GM12878 (cell line): Measurements from ENCODE around the gene CTNS. TPM values are rescaled to one million over a fixed set of nuclear protein-coding genes. Genes with fewer than 3 reads are reported as not detected.
A peak's percentile ranks its signal among the peaks of the same experiment; 100 is the strongest.

Experiments
- ATAC-seq: fragments of 200-7000 bp; cut with Tn5 transposase; 3 replicates; pipeline ENCODE4 v1.9.1; 2020; ENCODE audit warnings: mild to moderate bottlenecking, moderate library complexity
- BruUV-seq: library from RNA; stranded (reverse); fragments of 400-500 nt; replicated peaks from 2 replicates; lab custom pipeline; 2021; lab: Mats Ljungman, UMichigan
- CTCF ChIA-PET: fragments of 300-600 bp; sonication (Branson Sonifier 250); formaldehyde crosslinking; extraction: SDS; loops from one replicate; lab custom pipeline; 2021; ENCODE audit warnings: inconsistent platforms; lab: Yijun Ruan, JAX
- POLR2A ChIA-PET: fragments of 350-600 bp; formaldehyde crosslinking; extraction: SDS; loops from one replicate; lab custom pipeline; 2021; ENCODE audit warnings: inconsistent platforms; lab: Charles Lee
- RAD21 ChIA-PET: fragments of 300-600 bp; sonication (Branson Sonifier 250); formaldehyde crosslinking; loops from one replicate; lab custom pipeline; 2023; ENCODE audit warnings: antibody characterized with exemption; ENCODE audit not compliant: unreplicated experiment; lab: Charles Lee
- SMC1A ChIA-PET: fragments of 300-600 bp; sonication (Branson Sonifier 250); formaldehyde crosslinking; loops from one replicate; lab custom pipeline; 2023; ENCODE audit not compliant: unreplicated experiment, uncharacterized antibody; lab: Charles Lee
- DNase-seq: peaks from one replicate; pipeline ENCODE4 v3.0.0-alpha.2; 2011; ENCODE audit warnings: low read depth, low spot score
- FAIRE-seq: peaks from 3 replicates; lab custom pipeline; 2011; peaks lifted over from hg19 to GRCh38; lab: Jason Lieb, UNC
- H2AFZ ChIP-seq: 2 replicates; pipeline ENCODE4 v1.6.0; 2011; ENCODE audit warnings: low read depth, low read length, control low read depth; ENCODE audit not compliant: control insufficient read depth
- H3K27ac ChIP-seq: 2 replicates; pipeline ENCODE4 v1.5.1; 2011; ENCODE audit warnings: control low read depth; ENCODE audit not compliant: control insufficient read depth, insufficient read depth
- H3K27me3 ChIP-seq, 2 experiments: replicated peaks in 1 of 2; 2 replicates each; pipeline versions ENCODE4 v1.6.0 to v1.6.1; 2011; ENCODE audit warnings: low read length in 1 of 2; ENCODE audit not compliant: control insufficient read depth in 2 of 2, insufficient read depth in 2 of 2
- H3K36me3 ChIP-seq, 2 experiments: 2 replicates each; pipeline ENCODE4 v1.5.1; 2011; ENCODE audit warnings: low read length in 1 of 2; ENCODE audit not compliant: control insufficient read depth in 2 of 2, insufficient read depth in 2 of 2
- H3K4me1 ChIP-seq: 2 replicates; pipeline ENCODE4 v1.6.1; 2011; ENCODE audit warnings: mild to moderate bottlenecking, low read length, moderate library complexity, mixed read lengths; ENCODE audit not compliant: control insufficient read depth, insufficient read depth
- H3K4me2 ChIP-seq: 2 replicates; pipeline ENCODE4 v1.6.0; 2011; ENCODE audit warnings: control low read depth; ENCODE audit not compliant: control insufficient read depth, insufficient read depth
- H3K4me3 ChIP-seq: fragments of 200-600 bp; sonication (generic); 2 replicates; pipeline ENCODE4 v1.5.1; 2016
- H3K79me2 ChIP-seq: 2 replicates; pipeline ENCODE4 v1.6.0; 2011; ENCODE audit warnings: low read length; ENCODE audit not compliant: control insufficient read depth, insufficient read depth
- H3K9ac ChIP-seq: 2 replicates; pipeline ENCODE4 v1.8.0; 2011; ENCODE audit warnings: low read length, control low read depth, mixed read lengths; ENCODE audit not compliant: control insufficient read depth, insufficient read depth
- H3K9me3 ChIP-seq: replicated peaks from 3 replicates; pipeline ENCODE4 v1.5.1; 2011; ENCODE audit warnings: mild to moderate bottlenecking, low read length; ENCODE audit not compliant: control insufficient read depth, insufficient read depth
- H4K20me1 ChIP-seq: 2 replicates; pipeline ENCODE4 v1.6.0; 2011; ENCODE audit not compliant: control insufficient read depth, insufficient read depth
- ESRRA ChIP-seq: IDR thresholded peaks from 2 replicates; pipeline ENCODE4 v1.6.1; 2012; ENCODE audit warnings: mild to moderate bottlenecking, low read length, improper control_type of control experiment
- FOXM1 ChIP-seq: IDR thresholded peaks from 2 replicates; pipeline ENCODE4 v1.6.1; 2012; ENCODE audit warnings: low read depth, mild to moderate bottlenecking, inconsistent platforms, low read length, moderate library complexity
- GATAD2B ChIP-seq: fragments of 450-650 bp; conservative IDR thresholded peaks from 2 replicates; pipeline ENCODE4 v1.6.1; 2017; ENCODE audit warnings: low read depth, mild to moderate bottlenecking, moderate library complexity
- LARP7 ChIP-seq: fragments of 450-650 bp; IDR thresholded peaks from 2 replicates; pipeline ENCODE4 v1.6.1; 2017; ENCODE audit warnings: mild to moderate bottlenecking
- SMC3 ChIP-seq: IDR thresholded peaks from 2 replicates; pipeline ENCODE4 v1.6.1; 2011; ENCODE audit warnings: low read length, improper control_type of control experiment, borderline replicate concordance
- STAT1 ChIP-seq: fragments of 450-650 bp; conservative IDR thresholded peaks from 2 replicates; pipeline ENCODE4 v1.6.1; 2014; ENCODE audit warnings: antibody characterized with exemption, mild to moderate bottlenecking
- WRNIP1 ChIP-seq: IDR thresholded peaks from 2 replicates; pipeline ENCODE4 v1.6.1; 2011; ENCODE audit warnings: low read depth, low read length, improper control_type of control experiment, borderline replicate concordance
- ZNF207 ChIP-seq: fragments of 450-650 bp; IDR thresholded peaks from 2 replicates; pipeline ENCODE4 v1.6.1; 2014; ENCODE audit warnings: antibody characterized with exemption, mild to moderate bottlenecking, borderline replicate concordance
- WGBS: methylation state at CpG from one replicate; pipeline ENCODE4 v1.1.6; 2016; ENCODE audit warnings: low lambda C conversion rate; ENCODE audit not compliant: insufficient replicate concordance, insufficient coverage; ENCODE audit errors: missing lambda C conversion rate; 5-methylcytosine and 5-hydroxymethylcytosine counted together
- in situ Hi-C: fragments of 300-500 bp; cut with MboI; formaldehyde crosslinking; loops from 9 replicates; pipeline ENCODE4 v1.14.3; 2018; ENCODE audit warnings: mixed read lengths
- intact Hi-C: fragments of 100-400 bp; cut with micrococcal nuclease; formaldehyde crosslinking; loops from one replicate; pipeline ENCODE4 v1.14.2; 2022; ENCODE audit not compliant: unreplicated experiment
- polyA plus RNA-seq, 11 experiments: library from polyadenylated mRNA; depleted of rRNA in 4 of 11; unstranded in 6 of 11; stranded (reverse) in 5 of 11; fragments of >200 nt; fragmentation: Nextera tagmentation in 4 of 11; fragmentation: Illumina TruSeq in 1 of 11; extraction: Ambion mirVana in 4 of 11; extraction: Trizol in 1 of 11; gene quantifications; 1 replicate in 1 of 11; 2 replicates in 10 of 11; pipeline versions ENCODE4 v1.2.1 to v1.2.3, GENCODE V29; 2011 to 2016; ENCODE audit warnings: inconsistent platforms in 2 of 11, missing spikeins in 2 of 11, low read depth in 1 of 11
- total RNA-seq, 4 experiments: library from RNA; depleted of rRNA in 3 of 4; stranded (reverse); fragments of >200 nt in 3 of 4; fragmentation: Illumina TruSeq in 1 of 4; extraction: Trizol in 1 of 4; gene quantifications; 2 replicates each; pipeline versions ENCODE4 v1.2.1 to v1.2.3, GENCODE V29; 2013 to 2021
- TF ChIP-seq, protein P1 (sequence below): fragments of 450-650 bp; IDR thresholded peaks from 2 replicates; pipeline ENCODE4 v1.6.1; 2016; ENCODE audit warnings: mild to moderate bottlenecking, moderate library complexity, borderline replicate concordance
- TF ChIP-seq, protein P2 (sequence below), 3 experiments: IDR thresholded peaks in 2 of 3; conservative IDR thresholded peaks in 1 of 3; 2 replicates each; pipeline ENCODE4 v1.5.1; 2011; ENCODE audit warnings: low read depth in 3 of 3, low read length in 3 of 3, mild to moderate bottlenecking in 3 of 3, control low read depth in 2 of 3, moderate library complexity in 2 of 3, inconsistent platforms in 1 of 3, mixed read lengths in 1 of 3; ENCODE audit not compliant: control insufficient read depth in 2 of 3, insufficient read depth in 1 of 3; ENCODE audit errors: extremely low read depth in 1 of 3
- TF ChIP-seq, protein P3 (sequence below): fragments of 450-650 bp; formaldehyde crosslinking; IDR thresholded peaks from 2 replicates; pipeline ENCODE4 v1.5.0; 2022; ENCODE audit warnings: mild to moderate bottlenecking, missing genetic modification characterization

CTNS gene
- total and polyA plus RNA-seq, 10 of the 15 experiments (the other 5 are each of a cell fraction or from before 2014, with no cell fraction given): 0.92 to 10.7 (median 6.4) TPM

DNA sequence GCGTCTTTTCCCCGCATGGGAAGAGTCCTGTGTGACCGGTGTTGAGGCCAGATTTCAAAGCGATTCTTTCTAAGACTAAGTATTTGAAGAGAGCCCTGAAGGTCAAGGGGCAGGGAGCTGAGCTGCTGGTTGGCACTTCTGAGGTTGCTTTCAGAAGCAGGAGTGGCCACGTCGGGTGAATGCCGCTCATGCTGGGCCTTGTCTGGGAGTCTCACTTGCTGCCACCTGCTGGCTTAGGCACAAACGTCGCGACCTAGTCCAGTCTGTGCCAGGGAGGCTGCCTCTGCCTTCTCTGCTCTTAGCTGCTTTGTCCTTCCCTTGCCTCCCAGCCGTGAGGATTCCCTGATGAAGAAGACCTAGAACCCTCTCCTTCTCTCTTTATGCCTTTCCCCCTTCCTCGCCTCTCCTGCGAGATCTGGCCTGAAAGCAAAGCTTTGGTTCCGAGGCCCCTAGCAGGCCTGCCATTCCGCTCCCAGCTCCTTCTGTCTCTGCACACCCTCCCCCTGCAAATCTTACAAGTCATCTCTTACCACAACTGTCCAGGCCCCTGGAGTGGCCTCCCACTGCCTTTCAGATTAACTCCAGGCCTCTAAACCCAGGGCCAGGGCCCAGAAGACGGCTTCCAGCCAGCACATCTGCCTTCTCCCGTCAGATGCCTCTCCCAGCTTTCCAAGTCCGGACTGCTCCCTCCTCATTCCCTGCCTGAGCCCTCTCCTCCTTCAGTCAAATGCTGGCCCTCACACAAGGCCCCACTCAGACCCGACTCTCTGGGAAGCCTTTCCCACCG, 11.4 kb downstream of the CTNS start:
- FAIRE-seq (peak; percentile 81), DNase-seq (no peak), ATAC-seq (peak; percentile 87)
- ChIA-PET SMC1A (interaction anchor here (2.3 kb wide), 1 partner anchor 46 kb away, joined by 8 read pairs; no protein-coding TSS in a partner anchor), RAD21 (interaction anchor here (2.2 kb wide), 1 partner anchor 12 kb away, joined by 9 read pairs; the partner anchor contains the start of genes CTNS and SHPK), POLR2A (interaction anchor here (1.0 kb wide), 1 partner anchor 12 kb away, joined by 3 read pairs; the partner anchor contains the start of genes CTNS and SHPK), CTCF (interaction anchor here (1.0 to 2.4 kb wide), 5 partner anchors 11 to 90 kb away, joined by 4 to 14 read pairs (median 10); partner anchors contain the start of genes CTNS and SHPK)
- Histone ChIP-seq H4K20me1 (no peaks in the 10 kb centered on the region), H3K27ac (no peak overlapping the region), H3K4me3 (no peak overlapping the region), H3K9ac (no peak overlapping the region), H3K79me2 (no peaks in the 10 kb centered on the region), H3K9me3 (no peaks in the 10 kb centered on the region), H3K36me3 (no peaks in the 10 kb centered on the region), H3K4me1 (peaks cover 4% of the 10 kb centered on the region), H3K4me2 (no peak overlapping the region), H2AFZ (no peak overlapping the region), H3K27me3 (no peaks in the 10 kb centered on the region)
- no TSS peak for BruUV-seq
- WGBS: 70% methylated on average over 20 of the region's 20 CpGs
- intact Hi-C loops: loop anchor here (2.0 to 10.0 kb wide), 2 partner anchors 45 to 603 kb away; no protein-coding TSS in a partner anchor
- in situ Hi-C loops: no loop called here
- TF ChIP-seq LARP7 (no peak), SMC3 (peak; percentile 47), FOXM1 (no peak), GATAD2B (no peak), ZNF207 (no peak), STAT1 (no peak), WRNIP1 (no peak), ESRRA (no peak)
- TF ChIP-seq, protein P1, sequence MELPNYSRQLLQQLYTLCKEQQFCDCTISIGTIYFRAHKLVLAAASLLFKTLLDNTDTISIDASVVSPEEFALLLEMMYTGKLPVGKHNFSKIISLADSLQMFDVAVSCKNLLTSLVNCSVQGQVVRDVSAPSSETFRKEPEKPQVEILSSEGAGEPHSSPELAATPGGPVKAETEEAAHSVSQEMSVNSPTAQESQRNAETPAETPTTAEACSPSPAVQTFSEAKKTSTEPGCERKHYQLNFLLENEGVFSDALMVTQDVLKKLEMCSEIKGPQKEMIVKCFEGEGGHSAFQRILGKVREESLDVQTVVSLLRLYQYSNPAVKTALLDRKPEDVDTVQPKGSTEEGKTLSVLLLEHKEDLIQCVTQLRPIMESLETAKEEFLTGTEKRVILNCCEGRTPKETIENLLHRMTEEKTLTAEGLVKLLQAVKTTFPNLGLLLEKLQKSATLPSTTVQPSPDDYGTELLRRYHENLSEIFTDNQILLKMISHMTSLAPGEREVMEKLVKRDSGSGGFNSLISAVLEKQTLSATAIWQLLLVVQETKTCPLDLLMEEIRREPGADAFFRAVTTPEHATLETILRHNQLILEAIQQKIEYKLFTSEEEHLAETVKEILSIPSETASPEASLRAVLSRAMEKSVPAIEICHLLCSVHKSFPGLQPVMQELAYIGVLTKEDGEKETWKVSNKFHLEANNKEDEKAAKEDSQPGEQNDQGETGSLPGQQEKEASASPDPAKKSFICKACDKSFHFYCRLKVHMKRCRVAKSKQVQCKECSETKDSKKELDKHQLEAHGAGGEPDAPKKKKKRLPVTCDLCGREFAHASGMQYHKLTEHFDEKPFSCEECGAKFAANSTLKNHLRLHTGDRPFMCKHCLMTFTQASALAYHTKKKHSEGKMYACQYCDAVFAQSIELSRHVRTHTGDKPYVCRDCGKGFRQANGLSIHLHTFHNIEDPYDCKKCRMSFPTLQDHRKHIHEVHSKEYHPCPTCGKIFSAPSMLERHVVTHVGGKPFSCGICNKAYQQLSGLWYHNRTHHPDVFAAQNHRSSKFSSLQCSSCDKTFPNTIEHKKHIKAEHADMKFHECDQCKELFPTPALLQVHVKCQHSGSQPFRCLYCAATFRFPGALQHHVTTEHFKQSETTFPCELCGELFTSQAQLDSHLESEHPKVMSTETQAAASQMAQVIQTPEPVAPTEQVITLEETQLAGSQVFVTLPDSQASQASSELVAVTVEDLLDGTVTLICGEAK: no peak
- TF ChIP-seq, protein P2, sequence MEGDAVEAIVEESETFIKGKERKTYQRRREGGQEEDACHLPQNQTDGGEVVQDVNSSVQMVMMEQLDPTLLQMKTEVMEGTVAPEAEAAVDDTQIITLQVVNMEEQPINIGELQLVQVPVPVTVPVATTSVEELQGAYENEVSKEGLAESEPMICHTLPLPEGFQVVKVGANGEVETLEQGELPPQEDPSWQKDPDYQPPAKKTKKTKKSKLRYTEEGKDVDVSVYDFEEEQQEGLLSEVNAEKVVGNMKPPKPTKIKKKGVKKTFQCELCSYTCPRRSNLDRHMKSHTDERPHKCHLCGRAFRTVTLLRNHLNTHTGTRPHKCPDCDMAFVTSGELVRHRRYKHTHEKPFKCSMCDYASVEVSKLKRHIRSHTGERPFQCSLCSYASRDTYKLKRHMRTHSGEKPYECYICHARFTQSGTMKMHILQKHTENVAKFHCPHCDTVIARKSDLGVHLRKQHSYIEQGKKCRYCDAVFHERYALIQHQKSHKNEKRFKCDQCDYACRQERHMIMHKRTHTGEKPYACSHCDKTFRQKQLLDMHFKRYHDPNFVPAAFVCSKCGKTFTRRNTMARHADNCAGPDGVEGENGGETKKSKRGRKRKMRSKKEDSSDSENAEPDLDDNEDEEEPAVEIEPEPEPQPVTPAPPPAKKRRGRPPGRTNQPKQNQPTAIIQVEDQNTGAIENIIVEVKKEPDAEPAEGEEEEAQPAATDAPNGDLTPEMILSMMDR (IDR thresholded peaks at IDR 0.05 in 2 of 3, conservative IDR thresholded peaks at IDR 0.05 in 1 of 3; ENCODE audit: control insufficient read depth in 2 of 3, extremely low read depth in 1 of 3, insufficient read depth in 1 of 3, low read depth in 3 of 3, low read length in 3 of 3): peak; percentile 48 to 63 (median 49)
- TF ChIP-seq, protein P3, sequence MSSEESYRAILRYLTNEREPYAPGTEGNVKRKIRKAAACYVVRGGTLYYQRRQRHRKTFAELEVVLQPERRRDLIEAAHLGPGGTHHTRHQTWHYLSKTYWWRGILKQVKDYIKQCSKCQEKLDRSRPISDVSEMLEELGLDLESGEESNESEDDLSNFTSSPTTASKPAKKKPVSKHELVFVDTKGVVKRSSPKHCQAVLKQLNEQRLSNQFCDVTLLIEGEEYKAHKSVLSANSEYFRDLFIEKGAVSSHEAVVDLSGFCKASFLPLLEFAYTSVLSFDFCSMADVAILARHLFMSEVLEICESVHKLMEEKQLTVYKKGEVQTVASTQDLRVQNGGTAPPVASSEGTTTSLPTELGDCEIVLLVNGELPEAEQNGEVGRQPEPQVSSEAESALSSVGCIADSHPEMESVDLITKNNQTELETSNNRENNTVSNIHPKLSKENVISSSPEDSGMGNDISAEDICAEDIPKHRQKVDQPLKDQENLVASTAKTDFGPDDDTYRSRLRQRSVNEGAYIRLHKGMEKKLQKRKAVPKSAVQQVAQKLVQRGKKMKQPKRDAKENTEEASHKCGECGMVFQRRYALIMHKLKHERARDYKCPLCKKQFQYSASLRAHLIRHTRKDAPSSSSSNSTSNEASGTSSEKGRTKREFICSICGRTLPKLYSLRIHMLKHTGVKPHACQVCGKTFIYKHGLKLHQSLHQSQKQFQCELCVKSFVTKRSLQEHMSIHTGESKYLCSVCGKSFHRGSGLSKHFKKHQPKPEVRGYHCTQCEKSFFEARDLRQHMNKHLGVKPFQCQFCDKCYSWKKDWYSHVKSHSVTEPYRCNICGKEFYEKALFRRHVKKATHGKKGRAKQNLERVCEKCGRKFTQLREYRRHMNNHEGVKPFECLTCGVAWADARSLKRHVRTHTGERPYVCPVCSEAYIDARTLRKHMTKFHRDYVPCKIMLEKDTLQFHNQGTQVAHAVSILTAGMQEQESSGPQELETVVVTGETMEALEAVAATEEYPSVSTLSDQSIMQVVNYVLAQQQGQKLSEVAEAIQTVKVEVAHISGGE: no peak
